Measurements from ENCODE around the gene SPINT2. TPM values are rescaled to one million over a fixed set of nuclear protein-coding genes. Genes with fewer than 3 reads are reported as not detected.
A peak's percentile ranks its signal among the peaks of the same experiment; 100 is the strongest.

Gene SPINT2
- total and polyA plus RNA-seq, 5 donors = 5.7 to 16.6 (median 10.5) TPM

- Histone ChIP-seq H3K27me3 (ENCODE audit: control insufficient read depth, insufficient read depth) (no peaks in the 10 kb centered on the region), H3K27ac (ENCODE audit: low read length) (no peak within 1 kb of the TSS), H3K4me3 (ENCODE audit: low read length) (no peak within 1 kb of the TSS), H3K9me3 (ENCODE audit: control insufficient read depth, low read length) (no peaks in the 10 kb centered on the region), H3K4me1 (ENCODE audit: control insufficient read depth, insufficient read depth, low read length) (no peaks in the 10 kb centered on the region)
- ATAC-seq (peak; percentile 56 to 75), DNase-seq (peak; percentile 40 to 69 (median 47))
- intact Hi-C loops (cut with DNase I) = no loop called here
- 64% methylated on average over 28 of the region's 28 CpGs for WGBS
These were observed 39.4 kb downstream of the SPINT2 start, which contains the start of gene C19orf33 for GRCh38 chr19:38303517-38304351. TSS of gene C19orf33 (plus strand) at chr19:38304251. CDS start at chr19:38304262, 11 bp downstream.

- ATAC-seq = peak; percentile 3 to 20
- H3K4me1 ChIP-seq (ENCODE audit: control insufficient read depth, insufficient read depth, low read length) = no peaks in the 10 kb centered on the region
- H3K27me3 ChIP-seq (ENCODE audit: control insufficient read depth, insufficient read depth) = no peaks in the 10 kb centered on the region
- intact Hi-C loops (cut with DNase I) = no loop called here
- no peak overlapping the region for H3K27ac ChIP-seq (ENCODE audit: low read length)
- DNase-seq = peak in 1 of 3 donors; percentile 56
- no peak overlapping the region for H3K4me3 ChIP-seq (ENCODE audit: low read length)
- WGBS = 76% methylated on average over 27 of the region's 27 CpGs
- no peaks in the 10 kb centered on the region for H3K9me3 ChIP-seq (ENCODE audit: control insufficient read depth, low read length)
These were observed 40.0 kb downstream of the SPINT2 start for GRCh38 chr19:38304352-38304865.

- DNase-seq = peak; percentile 50 to 83 (median 72)
- peak; percentile 74 to 86 for ATAC-seq
- intact Hi-C loops (cut with DNase I) = no loop called here
- Histone ChIP-seq H3K9me3 (ENCODE audit: control insufficient read depth, low read length) (no peaks in the 10 kb centered on the region), H3K4me1 (ENCODE audit: control insufficient read depth, insufficient read depth, low read length) (no peaks in the 10 kb centered on the region), H3K27ac (ENCODE audit: low read length) (no peak overlapping the region), H3K4me3 (ENCODE audit: low read length) (no peak overlapping the region), H3K27me3 (ENCODE audit: control insufficient read depth, insufficient read depth) (no peaks in the 10 kb centered on the region)
- 64% methylated on average over 29 of the region's 29 CpGs for whole genome bisulfite sequencing
These were observed 40.6 kb downstream of the SPINT2 start for GRCh38 chr19:38304866-38305429.

- Histone ChIP-seq H3K27me3 (ENCODE audit: control insufficient read depth, insufficient read depth) (no peaks in the 10 kb centered on the region), H3K4me1 (ENCODE audit: control insufficient read depth, insufficient read depth, low read length) (no peaks in the 10 kb centered on the region), H3K27ac (ENCODE audit: low read length) (no peak overlapping the region), H3K4me3 (ENCODE audit: low read length) (no peak overlapping the region), H3K9me3 (ENCODE audit: control insufficient read depth, low read length) (no peaks in the 10 kb centered on the region)
- peak in 1 of 3 donors; percentile 19 for DNase-seq
- intact Hi-C loops (cut with DNase I) = no loop called here
- 97% methylated on average over 3 of the region's 3 CpGs for WGBS
- no peak for ATAC-seq
These were observed 41.9 kb downstream of the SPINT2 start for GRCh38 chr19:38306236-38306635.

GRCh38 chr19:38307076-38307475 lies 42.7 kb downstream of the SPINT2 start:
- H3K4me3 ChIP-seq (ENCODE audit: low read length) = no peak overlapping the region
- DNase-seq (peak in 1 of 3 donors; percentile 35), ATAC-seq (no peak)
- H3K27ac ChIP-seq (ENCODE audit: low read length) = no peak overlapping the region
- intact Hi-C loops (cut with DNase I) = no loop called here
- H3K27me3 ChIP-seq (ENCODE audit: control insufficient read depth, insufficient read depth) = no peaks in the 10 kb centered on the region
- no peaks in the 10 kb centered on the region for H3K4me1 ChIP-seq (ENCODE audit: control insufficient read depth, insufficient read depth, low read length)
- no peaks in the 10 kb centered on the region for H3K9me3 ChIP-seq (ENCODE audit: control insufficient read depth, low read length)
- WGBS = 98% methylated on average over 4 of the region's 4 CpGs

GRCh38 chr19:38307597-38307996 lies 43.2 kb downstream of the SPINT2 start:
- intact Hi-C loops (cut with DNase I) = no loop called here
- H3K4me3 ChIP-seq (ENCODE audit: low read length) = no peak overlapping the region

GRCh38 chr19:38308006-38308766 lies 43.8 kb downstream of the SPINT2 start:
- intact Hi-C loops (cut with DNase I) = no loop called here
- ATAC-seq = no peak
- Histone ChIP-seq H3K4me3 (ENCODE audit: low read length) (no peak overlapping the region), H3K27ac (ENCODE audit: low read length) (no peak overlapping the region), H3K9me3 (ENCODE audit: control insufficient read depth, low read length) (no peaks in the 10 kb centered on the region), H3K27me3 (ENCODE audit: control insufficient read depth, insufficient read depth) (no peaks in the 10 kb centered on the region), H3K4me1 (ENCODE audit: control insufficient read depth, insufficient read depth, low read length) (no peaks in the 10 kb centered on the region)
- 89% methylated on average over 12 of the region's 12 CpGs for WGBS
- DNase-seq = peak in 1 of 3 donors; percentile 31

More at GRCh38 chr19:38307597-38307996, 43.2 kb downstream of the SPINT2 start:
- ATAC-seq (no peak), DNase-seq (no peak)
- WGBS = 81% methylated on average over 8 of the region's 8 CpGs
- H3K4me1 ChIP-seq (ENCODE audit: control insufficient read depth, insufficient read depth, low read length) = no peaks in the 10 kb centered on the region
- H3K27ac ChIP-seq (ENCODE audit: low read length) = no peak overlapping the region
- no peaks in the 10 kb centered on the region for H3K9me3 ChIP-seq (ENCODE audit: control insufficient read depth, low read length)
- H3K27me3 ChIP-seq (ENCODE audit: control insufficient read depth, insufficient read depth) = no peaks in the 10 kb centered on the region

GRCh38 chr19:38308926-38309614 lies 44.7 kb downstream of the SPINT2 start:
- 88% methylated on average over 24 of the region's 24 CpGs for WGBS
- Histone ChIP-seq H3K27ac (ENCODE audit: low read length) (no peak overlapping the region), H3K9me3 (ENCODE audit: control insufficient read depth, low read length) (no peaks in the 10 kb centered on the region), H3K27me3 (ENCODE audit: control insufficient read depth, insufficient read depth) (no peaks in the 10 kb centered on the region), H3K4me3 (ENCODE audit: low read length) (no peak overlapping the region), H3K4me1 (ENCODE audit: control insufficient read depth, insufficient read depth, low read length) (no peaks in the 10 kb centered on the region)
- no peak for ATAC-seq
- intact Hi-C loops (cut with DNase I) = no loop called here
- DNase-seq = peak in 1 of 3 donors; percentile 58

- peak in 1 of 3 donors; percentile 2 for DNase-seq
- H3K27ac ChIP-seq (ENCODE audit: low read length) = no peak overlapping the region
- no peak overlapping the region for H3K4me3 ChIP-seq (ENCODE audit: low read length)
- ATAC-seq = no peak
- H3K9me3 ChIP-seq (ENCODE audit: control insufficient read depth, low read length) = no peaks in the 10 kb centered on the region
- H3K4me1 ChIP-seq (ENCODE audit: control insufficient read depth, insufficient read depth, low read length) = no peaks in the 10 kb centered on the region
- WGBS = 98% methylated on average over 3 of the region's 3 CpGs
- H3K27me3 ChIP-seq (ENCODE audit: control insufficient read depth, insufficient read depth) = no peaks in the 10 kb centered on the region
- intact Hi-C loops (cut with DNase I) = no loop called here
These were observed 45.4 kb downstream of the SPINT2 start for GRCh38 chr19:38309615-38310278.

- Histone ChIP-seq H3K4me1 (ENCODE audit: control insufficient read depth, insufficient read depth, low read length) (no peaks in the 10 kb centered on the region), H3K27me3 (ENCODE audit: control insufficient read depth, insufficient read depth) (no peaks in the 10 kb centered on the region), H3K9me3 (ENCODE audit: control insufficient read depth, low read length) (no peaks in the 10 kb centered on the region), H3K27ac (ENCODE audit: low read length) (no peak overlapping the region), H3K4me3 (ENCODE audit: low read length) (no peak overlapping the region)
- ATAC-seq (no peak), DNase-seq (no peak)
- WGBS = 96% methylated on average over 2 of the region's 2 CpGs
- intact Hi-C loops (cut with DNase I) = no loop called here
These were observed 45.9 kb downstream of the SPINT2 start for GRCh38 chr19:38310279-38310670.

All from right cardiac atrium (tissue), 5 donors.